ENCODE data around the gene SLC12A4.

DNA sequence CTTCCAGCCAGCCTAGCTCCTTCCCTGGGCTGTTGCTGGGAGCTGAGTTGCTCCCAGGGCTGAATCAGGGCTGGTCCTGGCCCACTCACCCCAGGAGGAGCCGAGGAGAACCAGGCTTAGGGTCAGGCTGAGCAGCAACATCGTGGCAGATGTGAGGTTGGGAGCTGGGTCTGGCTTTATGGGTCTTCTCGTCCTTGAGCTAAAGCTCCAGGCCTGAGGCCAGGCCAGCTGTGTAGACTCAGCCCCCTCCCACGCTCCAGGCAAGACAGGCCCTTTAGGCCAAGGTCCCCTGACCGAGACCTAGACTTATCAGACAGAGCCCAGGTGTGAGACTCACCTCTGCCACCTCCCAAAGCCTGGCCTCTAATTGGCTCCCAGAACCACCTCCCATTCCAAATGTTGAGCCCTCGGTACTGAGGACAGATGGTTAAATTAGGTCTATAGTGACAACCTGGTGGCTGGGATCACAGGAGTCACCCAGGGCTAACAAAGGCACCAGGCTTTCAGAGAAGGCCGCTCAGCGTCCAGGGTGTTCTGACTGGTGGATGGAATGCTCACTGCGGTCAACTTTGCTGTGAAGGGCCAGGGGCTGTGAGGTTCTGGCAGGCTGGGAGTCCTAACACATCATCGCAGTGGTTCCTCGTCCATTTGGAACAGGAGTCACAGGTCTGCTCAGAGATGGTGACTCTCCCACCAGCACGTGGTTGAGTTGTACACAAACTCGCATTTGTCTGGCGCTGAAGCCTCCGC is 36.5 kb downstream of the SLC12A4 start, which contains the start of gene CTRL:
- TF ChIP-seq POLR2AphosphoS5 (IDR thresholded peaks at IDR 0.05) (no peak), CTCF (IDR thresholded peaks at IDR 0.05) (no peak), EP300 (IDR thresholded peaks at IDR 0.05) (no peak), POLR2A (IDR thresholded peaks at IDR 0.05) (no peak)

All from suprapubic skin (tissue), 4 donors.